ENCODE measurements around the gene SELENOH. TPM values are rescaled to one million over a fixed set of nuclear protein-coding genes. Genes with fewer than 3 reads are reported as not detected.

SELENOH gene
- total and polyA plus RNA-seq, 4 donors: 65.0 to 158 (median 101) TPM

GRCh38 chr11:57772562-57772961, 31.3 kb downstream of the SELENOH start:
- WGBS, 2 donors: 54 to 63% methylated on average over 4 of the region's 4 CpGs
- no peak overlapping the region for H3K27ac ChIP-seq (ENCODE audit: low read depth in 1 of 2, low read length in 2 of 2)

GRCh38 chr11:57773026-57773598, 31.8 kb downstream of the SELENOH start:
- ATAC-seq (ENCODE audit: low FRiP score): no peak
- H3K27ac ChIP-seq (ENCODE audit: low read depth in 1 of 2, low read length in 2 of 2): no peak overlapping the region

More at GRCh38 chr11:57772562-57772961, 31.3 kb downstream of the SELENOH start:
- Histone ChIP-seq H3K4me3 (ENCODE audit: low read length in 2 of 2) (no peak overlapping the region), H3K27me3 (ENCODE audit: control insufficient read depth in 1 of 2, insufficient read depth in 2 of 2, low read length in 1 of 2) (no peaks in the 10 kb centered on the region), H3K4me1 (ENCODE audit: control insufficient read depth in 1 of 2, insufficient read depth in 2 of 2, low read length in 2 of 2) (peaks cover 13 to 28% of the 10 kb centered on the region in 2 donors), H3K36me3 (ENCODE audit: control insufficient read depth in 1 of 2, insufficient read depth in 2 of 2, low read length in 1 of 2) (no peaks in the 10 kb centered on the region), H3K9me3 (ENCODE audit: control insufficient read depth, low read length) (no peaks in the 10 kb centered on the region)
- no peak for ATAC-seq (ENCODE audit: low FRiP score)
- intact Hi-C loops (cut with DNase I): no loop called here
- no peak for DNase-seq

GRCh38 chr11:57775491-57775890, 34.2 kb downstream of the SELENOH start:
- ATAC-seq (ENCODE audit: low FRiP score) (no peak), DNase-seq (no peak)
- peaks cover 19 to 38% of the 10 kb centered on the region in 2 donors for H3K4me1 ChIP-seq (ENCODE audit: control insufficient read depth in 1 of 2, insufficient read depth in 2 of 2, low read length in 2 of 2)
- no peaks in the 10 kb centered on the region for H3K27me3 ChIP-seq (ENCODE audit: control insufficient read depth in 1 of 2, insufficient read depth in 2 of 2, low read length in 1 of 2)
- intact Hi-C loops (cut with DNase I): no loop called here
- peak overlapping the region; percentile 52 to 59 for H3K27ac ChIP-seq (ENCODE audit: low read depth in 1 of 2, low read length in 2 of 2)
- 40 to 41% methylated on average over 5 of the region's 5 CpGs for WGBS, 2 donors
- no peaks in the 10 kb centered on the region for H3K36me3 ChIP-seq (ENCODE audit: control insufficient read depth in 1 of 2, insufficient read depth in 2 of 2, low read length in 1 of 2)
- H3K9me3 ChIP-seq (ENCODE audit: control insufficient read depth, low read length): no peaks in the 10 kb centered on the region
- H3K4me3 ChIP-seq (ENCODE audit: low read length in 2 of 2): no peak overlapping the region

More at GRCh38 chr11:57773026-57773598, 31.8 kb downstream of the SELENOH start:
- Histone ChIP-seq H3K9me3 (ENCODE audit: control insufficient read depth, low read length) (no peaks in the 10 kb centered on the region), H3K36me3 (ENCODE audit: control insufficient read depth in 1 of 2, insufficient read depth in 2 of 2, low read length in 1 of 2) (no peaks in the 10 kb centered on the region), H3K4me3 (ENCODE audit: low read length in 2 of 2) (no peak overlapping the region), H3K27me3 (ENCODE audit: control insufficient read depth in 1 of 2, insufficient read depth in 2 of 2, low read length in 1 of 2) (no peaks in the 10 kb centered on the region), H3K4me1 (ENCODE audit: control insufficient read depth in 1 of 2, insufficient read depth in 2 of 2, low read length in 2 of 2) (peaks cover 14 to 33% of the 10 kb centered on the region in 2 donors)
- 75 to 78% methylated on average over 5 of the region's 5 CpGs for WGBS, 2 donors
- intact Hi-C loops (cut with DNase I): no loop called here
- no peak for DNase-seq

GRCh38 chr11:57776031-57776521, 34.8 kb downstream of the SELENOH start:
- intact Hi-C loops (cut with DNase I): no loop called here
- Histone ChIP-seq H3K36me3 (ENCODE audit: control insufficient read depth in 1 of 2, insufficient read depth in 2 of 2, low read length in 1 of 2) (no peaks in the 10 kb centered on the region), H3K4me1 (ENCODE audit: control insufficient read depth in 1 of 2, insufficient read depth in 2 of 2, low read length in 2 of 2) (peaks cover 18 to 38% of the 10 kb centered on the region in 2 donors), H3K4me3 (ENCODE audit: low read length in 2 of 2) (no peak overlapping the region), H3K27ac (ENCODE audit: low read depth in 1 of 2, low read length in 2 of 2) (peak overlapping the region in 1 of 2 donors; percentile 7), H3K27me3 (ENCODE audit: control insufficient read depth in 1 of 2, insufficient read depth in 2 of 2, low read length in 1 of 2) (no peaks in the 10 kb centered on the region), H3K9me3 (ENCODE audit: control insufficient read depth, low read length) (no peaks in the 10 kb centered on the region)
- ATAC-seq (ENCODE audit: low FRiP score) (no peak), DNase-seq (no peak)
- 11 to 19% methylated on average over 3 of the region's 3 CpGs for WGBS, 2 donors

- no peaks in the 10 kb centered on the region for H3K36me3 ChIP-seq (ENCODE audit: control insufficient read depth in 1 of 2, insufficient read depth in 2 of 2, low read length in 1 of 2)
- H3K27ac ChIP-seq (ENCODE audit: low read depth in 1 of 2, low read length in 2 of 2): peak overlapping the region in 1 of 2 donors; percentile 7
- no peak for DNase-seq
- peaks cover 18 to 38% of the 10 kb centered on the region in 2 donors for H3K4me1 ChIP-seq (ENCODE audit: control insufficient read depth in 1 of 2, insufficient read depth in 2 of 2, low read length in 2 of 2)
- no peaks in the 10 kb centered on the region for H3K27me3 ChIP-seq (ENCODE audit: control insufficient read depth in 1 of 2, insufficient read depth in 2 of 2, low read length in 1 of 2)
- intact Hi-C loops (cut with DNase I): no loop called here
- H3K4me3 ChIP-seq (ENCODE audit: low read length in 2 of 2): no peak overlapping the region
- WGBS, 2 donors: 8 to 9% methylated on average over 2 of the region's 2 CpGs
- no peak for ATAC-seq (ENCODE audit: low FRiP score)
- no peaks in the 10 kb centered on the region for H3K9me3 ChIP-seq (ENCODE audit: control insufficient read depth, low read length)
Measured at GRCh38 chr11:57776577-57777210, 35.4 kb downstream of the SELENOH start.

GRCh38 chr11:57777969-57778317, 36.7 kb downstream of the SELENOH start:
- Histone ChIP-seq H3K9me3 (ENCODE audit: control insufficient read depth, low read length) (no peaks in the 10 kb centered on the region), H3K27ac (ENCODE audit: low read depth in 1 of 2, low read length in 2 of 2) (peak overlapping the region; percentile 91 to 99), H3K4me1 (ENCODE audit: control insufficient read depth in 1 of 2, insufficient read depth in 2 of 2, low read length in 2 of 2) (peaks cover 16 to 32% of the 10 kb centered on the region in 2 donors), H3K4me3 (ENCODE audit: low read length in 2 of 2) (peak overlapping the region; percentile 12 to 43), H3K36me3 (ENCODE audit: control insufficient read depth in 1 of 2, insufficient read depth in 2 of 2, low read length in 1 of 2) (no peaks in the 10 kb centered on the region), H3K27me3 (ENCODE audit: control insufficient read depth in 1 of 2, insufficient read depth in 2 of 2, low read length in 1 of 2) (no peaks in the 10 kb centered on the region)
- ATAC-seq (ENCODE audit: low FRiP score): no peak
- intact Hi-C loops (cut with DNase I): no loop called here
- no peak for DNase-seq
- 14 to 20% methylated on average over 3 of the region's 3 CpGs for WGBS, 2 donors

GRCh38 chr11:57778318-57779037, 37.2 kb downstream of the SELENOH start:
- Histone ChIP-seq H3K27me3 (ENCODE audit: control insufficient read depth in 1 of 2, insufficient read depth in 2 of 2, low read length in 1 of 2) (no peaks in the 10 kb centered on the region), H3K27ac (ENCODE audit: low read depth in 1 of 2, low read length in 2 of 2) (peak overlapping the region; percentile 91 to 99), H3K4me3 (ENCODE audit: low read length in 2 of 2) (peak overlapping the region; percentile 12 to 43), H3K9me3 (ENCODE audit: control insufficient read depth, low read length) (no peaks in the 10 kb centered on the region), H3K4me1 (ENCODE audit: control insufficient read depth in 1 of 2, insufficient read depth in 2 of 2, low read length in 2 of 2) (peaks cover 16 to 32% of the 10 kb centered on the region in 2 donors), H3K36me3 (ENCODE audit: control insufficient read depth in 1 of 2, insufficient read depth in 2 of 2, low read length in 1 of 2) (no peaks in the 10 kb centered on the region)
- intact Hi-C loops (cut with DNase I): no loop called here
- ATAC-seq (ENCODE audit: low FRiP score): peak; percentile 88
- 1% methylated on average over 6 of the region's 6 CpGs for WGBS, 2 donors
- DNase-seq: peak; percentile 90 to 91

GRCh38 chr11:57779276-57779675, 38.0 kb downstream of the SELENOH start:
- no peaks in the 10 kb centered on the region for H3K27me3 ChIP-seq (ENCODE audit: control insufficient read depth in 1 of 2, insufficient read depth in 2 of 2, low read length in 1 of 2)
- H3K36me3 ChIP-seq (ENCODE audit: control insufficient read depth in 1 of 2, insufficient read depth in 2 of 2, low read length in 1 of 2): no peaks in the 10 kb centered on the region
- no peak overlapping the region for H3K4me3 ChIP-seq (ENCODE audit: low read length in 2 of 2)
- H3K4me1 ChIP-seq (ENCODE audit: control insufficient read depth in 1 of 2, insufficient read depth in 2 of 2, low read length in 2 of 2): peaks cover 16 to 28% of the 10 kb centered on the region in 2 donors
- intact Hi-C loops (cut with DNase I): no loop called here
- DNase-seq (no peak), ATAC-seq (ENCODE audit: low FRiP score) (no peak)
- no peaks in the 10 kb centered on the region for H3K9me3 ChIP-seq (ENCODE audit: control insufficient read depth, low read length)
- peak overlapping the region in 1 of 2 donors; percentile 58 for H3K27ac ChIP-seq (ENCODE audit: low read depth in 1 of 2, low read length in 2 of 2)
- WGBS, 2 donors: 8 to 9% methylated on average over 1 of the region's 1 CpG

Measured in aorta (tissue), 5 donors.